Activated effector memory CD4-positive, alpha-beta T cell treated with anti-CD3 and anti-CD28 coated beads, Interleukin-2, amount 50 U/mL, for 16 hours (primary cell): ENCODE results near the gene RNU6-9.
"Not testable (repeated sequence)": the region's sequence is repeated elsewhere in the genome, so short reads cannot be mapped to it uniquely, and the experiment has no call there.

Source experiments
- DNase-seq: peaks from one replicate; pipeline ENCODE4 v3.0.0-alpha.2; 2020

Gene RNU6-9

DNA sequence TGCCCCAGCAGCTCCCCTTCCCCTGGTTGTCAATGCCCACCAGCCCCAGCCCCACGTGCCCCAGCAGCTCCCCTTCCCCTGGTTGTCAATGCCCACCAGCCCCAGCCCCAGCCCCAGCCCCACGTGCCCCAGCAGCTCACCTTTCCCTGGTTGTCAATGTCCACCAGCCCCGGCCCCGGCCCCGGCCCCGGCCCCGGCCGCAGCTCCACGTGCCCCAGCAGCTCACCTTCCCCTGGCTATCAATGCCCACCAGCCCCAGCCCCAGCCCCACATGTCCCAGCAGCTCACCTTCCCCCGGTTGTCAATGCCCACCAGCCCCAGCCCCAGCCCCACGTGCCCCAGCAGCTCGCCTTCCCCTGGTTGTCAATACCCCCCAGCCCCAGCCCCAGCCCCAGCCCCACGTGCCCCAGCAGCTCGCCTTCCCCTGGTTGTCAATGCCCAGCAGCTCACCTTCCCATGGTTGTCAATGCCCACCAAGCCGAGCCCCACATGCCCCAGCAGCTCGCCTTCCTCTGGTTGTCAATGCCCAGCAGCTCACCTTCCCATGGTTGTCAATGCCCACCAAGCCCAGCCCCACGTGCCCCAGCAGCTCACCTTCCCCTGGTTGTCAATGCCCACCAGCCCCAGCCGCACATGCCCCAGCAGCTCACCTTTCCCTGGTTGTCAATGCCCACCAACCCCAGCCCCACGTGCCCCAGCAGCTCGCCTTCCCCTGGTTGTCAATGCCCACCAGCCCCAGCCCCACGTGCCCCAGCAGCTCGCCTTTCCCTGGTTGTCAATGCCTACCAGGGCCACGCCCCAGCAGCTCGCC lies 14.3 kb upstream of the RNU6-9 start:
- not testable (repeated sequence) for DNase-seq

DNA sequence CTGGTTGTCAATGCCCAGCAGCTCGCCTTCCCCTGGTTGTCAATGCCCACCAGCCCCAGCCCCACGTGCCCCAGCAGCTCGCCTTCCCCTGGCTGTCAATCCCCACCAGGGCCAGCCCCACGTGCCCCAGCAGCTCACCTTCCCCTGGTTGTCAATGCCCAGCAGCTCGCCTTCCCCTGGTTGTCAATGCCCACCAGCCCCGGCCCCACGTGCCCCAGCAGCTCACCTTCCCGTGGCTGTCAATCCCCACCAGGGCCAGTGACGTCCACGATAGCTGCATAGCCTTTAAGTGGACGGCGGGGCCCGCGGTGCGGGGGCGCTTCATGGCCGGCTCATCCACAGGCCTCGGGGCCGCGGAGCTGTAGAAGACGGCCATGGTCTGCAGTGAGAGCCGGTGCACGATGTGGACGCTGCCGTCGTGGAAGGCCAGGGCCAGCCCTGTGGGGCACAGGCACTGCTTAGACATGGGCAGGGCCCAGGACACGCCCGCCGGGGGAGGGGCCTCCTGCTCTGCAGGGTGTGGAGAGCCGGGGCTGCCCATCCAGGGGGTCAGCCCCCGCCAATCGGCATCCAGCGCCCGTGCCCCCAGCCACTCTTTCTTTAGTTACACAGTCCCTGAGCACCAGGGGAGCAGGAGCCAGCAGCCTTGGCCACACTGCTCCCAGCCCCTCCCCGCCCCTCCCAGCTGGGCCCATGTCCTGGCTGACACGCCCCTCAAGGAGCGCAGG lies 13.4 kb upstream of the RNU6-9 start:
- DNase-seq = no peak

DNA sequence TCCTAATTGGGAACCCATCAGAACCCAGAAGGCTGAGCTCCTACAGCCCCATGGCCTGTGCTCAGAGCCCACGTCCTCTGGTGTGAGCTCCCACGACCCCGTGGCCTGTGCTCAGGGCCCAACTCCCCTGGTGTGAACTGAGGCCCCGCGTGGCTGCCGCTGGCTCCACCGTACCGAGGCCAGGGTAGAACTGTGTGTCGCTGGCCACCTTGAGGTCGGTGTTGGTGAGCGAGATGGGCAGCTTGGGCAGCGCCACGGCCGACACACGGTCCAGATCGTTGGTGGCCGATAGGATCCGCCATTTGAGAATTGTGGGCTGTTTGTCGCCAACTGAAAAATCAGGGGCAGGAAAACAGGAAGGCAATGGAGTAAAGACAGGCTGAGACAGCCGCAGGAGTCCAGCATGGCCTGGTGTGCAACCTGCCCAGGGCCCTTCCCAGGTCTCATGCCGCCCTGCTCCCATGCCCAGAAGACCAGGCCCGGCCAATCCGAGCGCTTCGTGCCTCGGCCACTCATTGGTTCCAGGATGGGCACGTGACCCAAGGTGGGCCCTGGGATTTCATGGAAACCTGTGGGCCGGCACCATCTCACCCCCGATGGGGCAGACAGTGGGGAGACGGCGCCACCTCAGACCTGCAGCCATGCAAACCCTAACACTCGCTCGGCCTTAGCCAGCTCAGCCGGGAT lies 11.8 kb upstream of the RNU6-9 start:
- no peak for DNase-seq

DNA sequence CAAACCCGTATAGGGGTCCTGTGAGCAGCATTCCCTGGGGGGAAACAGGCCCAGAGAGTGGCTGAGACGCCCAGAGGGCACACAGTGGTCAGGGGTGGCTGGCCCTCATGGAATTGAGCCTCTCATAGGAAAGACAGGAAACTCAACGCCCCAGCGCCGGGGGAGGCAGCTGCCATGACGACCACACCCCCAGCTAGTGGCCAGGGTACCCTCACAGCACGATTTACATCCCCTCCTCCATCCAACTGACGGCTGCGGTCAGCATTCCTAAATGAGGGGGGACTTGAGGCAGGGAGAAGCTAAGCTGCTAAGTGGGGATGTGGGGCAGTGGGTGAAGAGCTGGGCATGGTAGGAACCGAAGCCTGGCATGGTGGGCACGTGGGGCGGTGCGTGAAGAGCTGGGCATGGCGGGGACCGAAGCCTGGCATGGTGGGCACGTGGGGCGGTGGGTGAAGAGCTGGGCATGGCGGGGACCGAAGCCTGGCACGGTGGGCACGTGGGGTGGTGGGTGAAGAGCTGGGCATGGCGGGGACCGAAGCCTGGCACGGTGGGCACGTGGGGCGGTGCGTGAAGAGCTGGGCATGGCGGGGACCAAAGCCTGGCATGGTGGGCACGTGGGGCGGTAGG lies 10.3 kb upstream of the RNU6-9 start:
- DNase-seq = no peak

DNA sequence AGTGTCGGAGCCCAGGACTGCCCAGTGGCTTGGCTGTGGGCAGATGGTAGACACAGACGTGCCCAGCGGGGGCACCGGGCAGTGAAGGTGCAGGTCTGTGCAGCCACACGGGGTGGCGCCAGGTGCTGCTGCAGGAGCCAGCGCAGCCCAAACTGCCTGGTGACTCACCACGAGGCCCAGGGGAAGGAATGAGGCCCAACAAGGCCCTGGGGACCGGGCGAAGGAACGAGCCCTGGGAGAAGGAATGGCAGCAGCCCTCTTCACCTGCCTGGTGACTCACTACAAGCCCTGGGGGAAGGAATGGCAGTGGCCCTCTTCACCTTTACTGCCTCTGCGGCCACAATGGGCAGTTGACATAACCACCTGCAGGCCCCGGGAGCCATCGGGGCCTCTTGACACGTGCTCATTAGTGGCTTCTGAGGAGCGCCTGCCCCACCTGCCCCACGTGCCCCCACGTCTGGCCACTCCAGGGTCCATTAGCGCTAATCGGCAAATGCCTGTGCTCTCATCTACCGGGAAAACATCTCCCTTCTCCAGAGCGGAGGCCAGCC lies 9.5 kb upstream of the RNU6-9 start:
- no peak for DNase-seq

DNA sequence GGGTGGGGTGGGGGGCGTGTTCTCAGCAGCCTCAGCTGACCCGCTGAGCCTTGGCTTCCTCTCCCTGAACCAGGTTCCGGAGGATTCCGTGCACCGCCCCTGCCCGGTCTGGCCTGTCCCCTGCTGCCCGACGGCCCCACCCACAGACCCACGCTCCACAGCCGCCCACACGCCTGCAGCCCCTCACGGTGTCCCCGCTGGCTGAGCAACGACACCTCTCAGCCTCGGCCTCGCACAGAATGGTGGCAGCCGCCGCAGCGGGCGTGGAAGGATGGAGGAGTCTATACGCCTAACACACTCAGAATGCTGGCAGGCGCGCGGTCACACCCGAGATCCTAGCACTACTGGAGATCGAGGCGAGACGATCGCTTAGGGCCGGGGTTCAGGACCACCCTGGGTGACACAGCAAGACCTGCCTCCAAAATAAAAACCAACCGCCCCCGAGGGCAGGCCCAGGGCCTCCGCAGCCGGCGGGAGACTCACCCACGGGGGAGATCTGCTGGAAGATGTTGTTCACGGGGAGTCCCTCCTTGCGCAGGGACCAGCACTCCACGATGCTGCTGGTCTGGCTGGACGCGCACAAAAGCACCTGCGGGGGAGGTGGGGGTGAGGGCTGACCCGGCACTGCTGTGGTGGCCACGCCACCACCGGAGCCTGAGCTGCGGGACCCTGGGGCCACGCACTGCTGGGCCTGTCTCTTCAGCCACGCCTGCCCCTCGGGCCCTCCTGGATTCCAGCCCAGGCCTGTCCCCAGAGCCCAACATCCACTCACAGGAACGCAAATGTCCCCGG lies 8.7 kb upstream of the RNU6-9 start:
- no peak for DNase-seq

DNA sequence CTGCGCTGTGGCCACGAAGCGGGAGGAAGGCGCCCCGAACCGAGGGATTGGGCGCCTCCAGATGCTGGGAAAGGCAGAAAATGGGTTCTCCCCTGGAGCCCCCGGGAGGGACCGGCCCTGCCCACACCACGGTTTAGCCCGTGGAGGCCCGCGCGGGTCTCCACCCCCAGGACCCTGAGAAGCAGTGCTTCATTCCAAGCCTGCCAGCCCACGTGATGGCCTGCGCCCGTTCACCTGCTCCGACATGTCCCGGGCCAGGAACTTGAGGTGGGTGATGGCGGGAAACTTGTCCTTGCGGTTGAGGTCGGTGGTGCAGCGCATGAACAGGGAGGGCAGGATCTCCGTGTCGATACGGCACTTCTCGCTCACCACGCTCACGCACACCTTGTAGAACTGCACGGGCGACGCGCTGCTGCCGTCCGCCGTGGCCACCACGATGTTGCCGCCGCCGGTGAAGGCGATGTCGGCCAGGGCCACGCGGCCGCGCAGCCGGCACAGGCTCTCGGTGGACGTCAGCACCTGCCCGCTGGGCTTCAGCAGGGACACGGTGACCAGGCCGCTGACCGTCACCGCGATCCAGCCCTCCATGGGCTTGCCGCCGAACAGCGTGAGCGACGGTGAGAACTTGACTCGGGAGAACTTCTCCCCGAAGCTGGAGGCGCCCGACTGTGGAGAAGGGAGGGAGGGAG lies 7.6 kb upstream of the RNU6-9 start:
- no peak for DNase-seq

DNA sequence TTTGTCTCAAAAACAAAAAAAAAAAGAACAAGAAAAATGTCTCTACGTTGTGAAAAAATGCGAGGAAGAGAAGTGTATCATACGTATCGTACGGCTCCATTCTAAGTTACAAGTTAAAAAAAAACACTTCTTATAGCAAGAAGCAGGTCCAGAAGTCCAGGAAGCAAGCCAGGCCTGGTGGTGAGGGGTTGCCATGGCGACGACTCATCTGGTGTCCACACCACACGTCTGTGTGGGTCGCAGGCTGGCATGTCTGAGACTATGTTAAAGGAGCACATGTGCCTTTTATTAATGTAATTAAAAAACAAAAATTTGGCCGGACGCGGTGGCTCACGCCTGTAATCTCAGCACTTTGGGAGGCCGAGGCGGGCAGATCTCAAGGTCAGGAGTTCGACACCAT lies 6.2 kb upstream of the RNU6-9 start:
- no peak for DNase-seq

DNA sequence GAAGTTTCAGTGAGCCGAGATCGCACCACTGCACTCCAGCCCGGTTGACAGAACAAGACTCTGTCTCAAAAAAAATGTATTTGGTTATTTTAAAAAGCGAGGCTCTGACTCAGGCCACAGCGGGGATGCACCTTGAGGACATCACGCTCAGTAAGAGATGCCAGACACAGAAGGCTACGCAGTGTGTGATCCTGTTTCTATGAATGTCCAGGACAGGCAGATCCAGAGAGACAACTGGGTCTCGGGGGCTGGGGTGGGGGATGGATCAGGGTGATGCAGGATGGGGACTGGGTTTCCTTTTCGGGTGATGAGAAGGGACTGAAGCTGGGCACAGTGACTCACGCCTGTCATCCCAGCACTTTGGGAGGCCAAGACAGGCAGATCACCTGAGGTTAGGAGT lies 5.7 kb upstream of the RNU6-9 start:
- no peak for DNase-seq

DNA sequence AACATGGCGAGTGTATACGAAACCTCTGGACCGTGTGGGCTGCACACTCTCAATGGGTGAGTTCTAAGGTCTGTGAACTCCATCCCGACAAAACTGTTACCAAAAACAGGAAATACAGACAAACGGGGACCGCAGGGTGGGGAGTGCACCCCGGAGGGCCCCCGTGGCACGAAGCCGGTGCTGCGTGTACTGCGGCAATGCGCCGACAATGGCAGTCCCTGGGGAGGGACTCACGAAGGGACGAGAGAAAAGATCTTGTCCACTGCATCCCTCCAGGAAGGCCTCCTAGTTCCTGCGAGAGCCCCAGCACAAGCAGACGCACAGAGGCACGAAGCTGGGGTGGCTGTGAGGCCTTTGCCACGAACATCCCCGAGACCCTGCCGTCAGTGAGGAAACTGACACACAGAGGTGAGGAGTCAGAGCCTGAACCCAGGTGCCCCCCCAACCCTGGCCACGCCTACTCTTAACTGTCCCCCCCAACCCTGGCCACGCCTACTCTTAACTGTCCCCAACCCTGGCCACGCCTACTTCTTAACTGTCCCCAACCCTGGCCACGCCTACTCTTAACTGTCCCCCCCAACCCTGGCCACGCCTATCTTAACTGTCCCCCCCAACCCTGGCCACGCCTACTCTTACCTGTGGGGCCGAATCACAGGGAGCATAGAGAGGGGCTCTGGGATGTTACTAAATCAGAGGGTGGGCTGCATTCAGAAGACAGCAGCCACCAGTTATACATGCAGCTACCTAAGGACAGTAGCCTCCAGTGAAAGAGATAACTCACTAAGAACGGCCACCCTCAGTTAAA lies 4.5 kb upstream of the RNU6-9 start:
- peak; percentile 85 for DNase-seq

DNA sequence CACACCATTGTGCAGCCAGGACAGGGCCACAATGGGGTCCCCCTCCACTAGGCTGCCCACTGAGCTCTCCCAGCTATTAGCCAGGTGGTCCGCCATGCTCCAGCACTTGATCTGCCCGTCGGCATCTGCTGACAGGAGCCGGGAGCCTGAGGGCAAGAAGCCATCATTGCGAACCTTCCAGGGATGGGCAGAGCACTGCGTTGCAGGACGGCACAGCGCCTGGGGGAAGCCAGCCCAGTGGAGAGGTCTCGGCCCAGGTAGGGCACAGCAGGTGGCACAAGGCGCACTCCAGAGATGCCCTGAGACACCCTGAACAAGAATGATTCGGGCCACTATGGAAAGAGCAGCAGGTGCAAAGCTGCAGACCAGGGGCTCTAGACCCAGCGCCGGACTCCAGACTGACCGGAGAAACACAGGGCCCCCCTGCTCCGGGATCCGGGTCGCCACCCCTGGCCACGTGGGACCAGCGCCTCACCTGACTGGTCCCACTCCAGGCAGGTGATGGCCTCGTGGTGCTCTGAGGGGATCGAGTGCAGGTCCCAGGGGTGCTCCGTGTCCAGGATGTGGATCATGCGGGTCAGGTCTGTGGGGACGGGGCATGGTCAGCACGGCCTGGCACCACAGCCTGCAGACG lies 3.5 kb upstream of the RNU6-9 start:
- DNase-seq = no peak

DNA sequence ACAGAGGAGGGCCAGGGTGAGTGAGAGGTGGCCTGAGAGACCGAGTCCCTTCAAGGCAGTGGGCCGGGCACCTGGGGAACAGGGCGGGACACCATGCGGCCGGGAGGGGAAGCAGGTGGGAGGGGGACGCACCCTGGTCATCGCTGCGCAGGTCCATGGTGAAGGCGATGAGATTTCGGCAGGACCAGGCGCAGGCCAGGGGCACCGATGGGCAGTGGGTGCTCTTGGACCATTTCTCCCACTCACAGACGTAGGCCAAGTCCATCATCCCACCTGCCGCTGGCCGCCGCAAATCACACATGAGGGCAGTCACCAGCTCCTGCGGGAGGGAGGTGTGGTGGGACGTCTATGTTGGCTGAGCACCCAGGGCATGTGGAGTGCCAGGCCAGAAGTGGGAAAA lies 2.5 kb upstream of the RNU6-9 start:
- DNase-seq = no peak

DNA sequence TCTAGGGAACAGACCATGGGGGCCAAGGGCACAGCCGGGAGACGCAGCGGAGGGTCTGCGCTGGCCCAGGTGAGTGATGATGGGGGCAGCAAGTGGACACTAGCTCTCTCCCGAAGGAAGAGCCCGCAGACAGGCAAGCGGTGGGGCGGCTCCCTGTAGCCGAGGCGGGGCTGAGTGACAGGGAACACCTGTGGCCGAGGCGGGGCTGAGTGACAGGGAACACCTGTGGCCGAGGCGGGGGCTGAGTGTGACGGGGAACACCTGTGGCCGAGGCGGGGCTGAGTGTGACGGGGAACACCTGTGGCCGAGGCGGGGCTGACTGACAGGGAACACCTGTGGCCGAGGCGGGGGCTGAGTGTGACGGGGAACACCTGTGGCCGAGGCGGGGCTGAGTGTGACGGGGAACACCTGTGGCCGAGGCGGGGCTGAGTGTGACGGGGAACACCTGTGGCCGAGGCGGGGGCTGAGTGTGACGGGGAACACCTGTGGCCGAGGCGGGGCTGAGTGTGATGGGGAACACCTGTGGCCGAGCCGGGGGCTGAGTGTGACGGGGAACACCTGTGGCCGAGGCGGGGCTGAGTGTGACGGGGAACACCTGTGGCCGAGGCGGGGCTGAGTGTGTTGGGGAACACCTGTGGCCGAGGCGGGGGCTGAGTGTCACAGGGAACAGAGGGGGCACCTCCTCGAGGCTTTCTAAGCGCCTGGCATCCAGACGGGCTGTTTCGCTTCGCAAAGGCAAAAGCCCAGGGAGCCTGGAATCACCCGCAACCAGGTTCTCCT lies 1.7 kb upstream of the RNU6-9 start:
- not testable (repeated sequence) for DNase-seq

DNA sequence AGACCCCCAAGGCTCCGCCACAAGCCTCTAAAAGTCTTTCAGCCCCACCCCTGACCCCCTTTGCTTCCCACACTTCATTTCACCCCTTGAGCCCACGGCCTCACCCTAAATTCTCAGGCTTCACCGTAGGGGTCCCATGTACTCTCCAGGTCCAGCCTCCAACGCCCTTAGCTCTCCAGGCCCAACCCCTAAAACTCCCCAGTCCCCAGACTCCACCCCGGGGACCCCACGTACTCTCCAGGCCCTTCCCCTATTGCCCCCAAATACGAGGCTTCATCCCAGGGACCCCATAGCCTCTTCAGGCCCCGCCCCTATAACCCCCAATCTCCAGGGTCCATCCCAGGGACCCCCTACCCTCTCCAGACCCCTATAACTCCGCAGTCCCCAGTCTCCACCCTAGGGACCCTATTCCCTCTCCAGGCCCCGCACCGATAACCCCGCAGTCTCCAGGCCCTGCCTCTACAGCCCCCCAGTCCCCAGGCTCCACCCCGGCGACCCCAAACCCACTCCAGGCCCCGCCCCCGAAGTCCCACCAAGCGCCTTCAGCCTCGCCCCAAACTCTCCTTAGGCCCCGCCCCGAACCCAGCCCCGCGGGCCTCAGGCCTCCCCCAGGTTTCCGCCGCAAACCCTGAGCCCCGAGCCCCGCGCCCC lies 916 bp upstream of the RNU6-9 start:
- DNase-seq = no peak

DNA sequence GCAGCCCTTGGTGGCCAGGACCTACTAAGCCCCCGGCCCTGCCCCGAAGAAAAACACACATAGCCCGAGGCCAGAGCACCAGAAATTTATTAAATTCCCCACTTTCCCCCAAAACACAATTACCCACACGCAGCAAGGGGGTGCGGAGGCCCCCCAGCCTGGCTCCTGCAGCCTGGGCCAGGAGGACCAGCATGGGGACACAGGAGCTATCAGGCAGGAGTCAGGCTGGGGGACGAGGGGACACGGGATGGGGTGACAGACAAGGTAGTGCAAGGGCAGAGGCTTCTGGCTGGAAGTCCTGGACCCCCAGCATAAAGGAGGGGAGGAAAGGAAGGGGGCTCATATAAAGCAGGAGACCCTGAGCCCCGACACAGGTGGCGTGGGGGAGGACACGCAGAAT lies 3.1 kb downstream of the RNU6-9 start:
- no peak for DNase-seq

DNA sequence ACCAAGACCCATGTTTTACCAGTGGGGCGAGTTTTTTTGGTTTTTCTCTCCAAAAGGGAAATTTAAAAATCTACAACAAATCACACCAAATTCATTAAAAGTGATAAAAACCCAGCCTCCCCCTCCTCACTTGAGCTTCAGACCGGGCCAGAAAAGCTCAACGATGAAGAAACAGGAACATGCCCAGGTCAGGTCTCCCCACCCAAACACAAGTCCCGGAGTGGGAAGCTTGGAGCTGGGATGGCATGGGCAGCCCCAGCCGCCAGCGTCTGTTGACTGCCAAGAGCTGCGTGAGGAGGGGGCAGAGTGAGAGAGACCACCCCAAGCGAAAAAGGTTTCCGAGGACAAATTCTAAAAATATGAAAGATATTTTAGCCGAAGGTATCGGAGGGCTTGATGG lies 3.7 kb downstream of the RNU6-9 start:
- no peak for DNase-seq

DNA sequence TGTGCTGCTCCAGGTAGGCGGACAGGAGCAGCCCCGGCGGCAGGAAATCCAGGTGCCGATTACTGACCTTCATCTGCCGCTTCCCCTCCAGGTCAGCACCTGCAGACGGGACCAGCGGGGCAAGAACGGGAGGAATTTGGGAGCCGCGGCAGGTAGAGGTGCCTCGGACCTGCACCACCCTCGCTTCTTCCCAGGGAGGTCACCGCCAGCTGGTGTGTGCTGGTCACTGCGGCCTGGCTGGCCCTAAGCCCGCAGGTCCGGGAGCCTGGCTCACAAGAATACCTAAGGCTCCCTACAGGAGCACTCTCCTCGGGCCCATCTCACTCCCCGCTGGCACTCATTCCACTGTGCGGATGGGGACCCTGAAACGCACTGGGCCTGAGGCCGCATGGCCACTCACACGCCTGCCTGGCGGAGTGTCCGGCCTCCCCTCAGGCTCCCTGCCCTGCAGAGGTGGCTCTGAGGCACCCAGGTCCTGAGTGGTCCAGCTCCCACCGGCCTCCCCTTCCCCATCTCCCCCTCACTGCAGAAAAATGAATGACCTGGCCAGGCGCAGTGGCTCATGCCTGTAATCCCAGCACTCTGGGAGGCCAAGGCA lies 4.3 kb downstream of the RNU6-9 start:
- no peak for DNase-seq

DNA sequence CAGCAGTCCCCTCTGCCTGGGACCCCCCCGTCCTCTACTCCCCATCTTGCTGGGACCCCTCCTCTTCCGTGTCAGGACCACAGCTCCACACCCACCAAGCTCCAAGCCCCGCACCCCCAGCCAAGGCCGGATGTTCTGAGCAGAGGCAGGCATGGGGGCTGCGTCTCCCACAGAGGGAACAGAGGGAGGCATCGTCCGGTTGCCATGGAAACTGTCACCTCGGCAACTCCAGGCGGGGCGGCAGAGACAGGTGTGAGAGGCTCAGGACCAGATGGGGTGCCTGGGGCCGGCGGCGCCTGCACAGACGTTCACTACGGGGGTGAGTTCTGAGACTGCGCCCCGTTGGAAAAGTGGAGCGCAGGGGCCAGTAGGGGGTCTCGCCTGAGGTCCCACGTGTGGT lies 5.4 kb downstream of the RNU6-9 start:
- DNase-seq = no peak
